Uterus (tissue), 4 donors: ENCODE measurements around the gene AP4S1. TPM values are rescaled to one million over a fixed set of nuclear protein-coding genes. Genes with fewer than 3 reads are reported as not detected.
"Not testable (repeated sequence)": the region's sequence is repeated elsewhere in the genome, so short reads cannot be mapped to it uniquely, and the experiment has no call there.

Source experiments
- DNase-seq, 2 donors: peaks; one replicate each; pipeline ENCODE4 v3.0.0-alpha.2; 2019 to 2020
- H3K27ac ChIP-seq, 2 donors: fragments of 200-600 bp; sonication (generic); 1 replicate in 1 of 2; 2 replicates in 1 of 2; pipeline ENCODE4 v1.5.1; 2016 to 2018
- H3K27me3 ChIP-seq, 2 donors: fragments of 200-600 bp; sonication (generic); one replicate each; pipeline ENCODE4 v1.5.1; 2018 to 2019; ENCODE audit warnings: control low read depth in 1 of 2
- H3K36me3 ChIP-seq, 2 donors: fragments of 200-600 bp; sonication (generic); one replicate each; pipeline ENCODE4 v1.5.1; 2019; ENCODE audit warnings: control low read depth in 1 of 2
- H3K4me1 ChIP-seq, 2 donors: fragments of 200-600 bp; sonication (generic); one replicate each; pipeline ENCODE4 v1.5.1; 2018 to 2019; ENCODE audit warnings: control low read depth in 1 of 2
- H3K4me3 ChIP-seq, 2 donors: fragments of 200-600 bp; sonication (generic); 1 replicate in 1 of 2; 2 replicates in 1 of 2; pipeline ENCODE4 v1.5.1; 2018 to 2019; ENCODE audit warnings: mild to moderate bottlenecking in 1 of 2
- H3K9me3 ChIP-seq, 2 donors: fragments of 200-600 bp; sonication (generic); one replicate each; pipeline ENCODE4 v1.5.1; 2019; ENCODE audit warnings: control low read depth in 1 of 2
- POLR2A ChIP-seq, 2 donors: fragments of 450-650 bp; IDR thresholded peaks; one replicate each; pipeline ENCODE4 v1.6.1; 2016; ENCODE audit warnings: antibody characterized with exemption in 2 of 2, mild to moderate bottlenecking in 1 of 2, moderate library complexity in 1 of 2
- intact Hi-C: fragments of 100-400 bp; cut with DNase I; formaldehyde crosslinking; loops from one replicate; pipeline ENCODE4 v1.15.1; 2023; ENCODE audit warnings: low total_unique reads
- total RNA-seq, 4 donors: library from RNA; depleted of rRNA in 3 of 4; stranded (reverse); fragments of >200 nt in 3 of 4; gene quantifications; one replicate each; pipeline versions ENCODE4 v1.1.0 to v1.2.4, GENCODE V29; 2014 to 2023
- TF ChIP-seq, protein P1 (sequence below), 4 experiments: fragments of 200-600 bp in 2 of 4; fragments of 450-650 bp in 2 of 4; sonication (generic) in 2 of 4; IDR thresholded peaks; one replicate each; pipeline ENCODE4 v1.5.1; 2016 to 2019; ENCODE audit warnings: antibody characterized with exemption in 4 of 4, mild to moderate bottlenecking in 2 of 4, moderate library complexity in 1 of 4
- donor health status: DM: yes; HTN: yes; CAD: no.

AP4S1 gene
- total RNA-seq, 4 donors from 2014 or later, result 2.3 to 30.4 (median 9.9) TPM

DNA sequence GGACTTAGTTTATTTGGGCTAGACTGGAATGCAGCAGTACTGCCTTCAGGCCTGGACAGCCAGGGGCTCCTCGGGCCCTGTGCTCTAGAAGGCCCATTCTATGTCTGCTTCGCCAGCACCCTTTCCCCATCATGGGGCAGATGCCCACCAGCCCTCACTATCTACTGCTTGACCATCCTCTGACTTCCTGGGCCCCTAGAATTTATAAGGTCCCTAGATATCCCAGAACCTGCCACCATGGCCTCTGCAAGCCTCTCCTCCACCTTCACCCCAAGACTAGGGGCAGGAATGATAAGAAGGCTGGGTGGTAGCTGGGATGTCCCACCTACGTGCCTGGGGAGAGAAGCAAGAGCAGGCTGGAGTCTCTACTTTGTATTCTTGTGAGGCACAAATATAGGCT, 59.6 kb downstream of the AP4S1 start:
- H3K4me1 ChIP-seq, result no peaks in the 10 kb centered on the region
- H3K36me3 ChIP-seq, result no peaks in the 10 kb centered on the region
- H3K27me3 ChIP-seq, result no peaks in the 10 kb centered on the region
- no peak for DNase-seq
- intact Hi-C loops, result no loop called here
- H3K4me3 ChIP-seq, result no peak overlapping the region
- no peaks in the 10 kb centered on the region for H3K9me3 ChIP-seq
- no peak for TF ChIP-seq POLR2A (IDR thresholded peaks at IDR 0.05)
- TF ChIP-seq, protein P1, sequence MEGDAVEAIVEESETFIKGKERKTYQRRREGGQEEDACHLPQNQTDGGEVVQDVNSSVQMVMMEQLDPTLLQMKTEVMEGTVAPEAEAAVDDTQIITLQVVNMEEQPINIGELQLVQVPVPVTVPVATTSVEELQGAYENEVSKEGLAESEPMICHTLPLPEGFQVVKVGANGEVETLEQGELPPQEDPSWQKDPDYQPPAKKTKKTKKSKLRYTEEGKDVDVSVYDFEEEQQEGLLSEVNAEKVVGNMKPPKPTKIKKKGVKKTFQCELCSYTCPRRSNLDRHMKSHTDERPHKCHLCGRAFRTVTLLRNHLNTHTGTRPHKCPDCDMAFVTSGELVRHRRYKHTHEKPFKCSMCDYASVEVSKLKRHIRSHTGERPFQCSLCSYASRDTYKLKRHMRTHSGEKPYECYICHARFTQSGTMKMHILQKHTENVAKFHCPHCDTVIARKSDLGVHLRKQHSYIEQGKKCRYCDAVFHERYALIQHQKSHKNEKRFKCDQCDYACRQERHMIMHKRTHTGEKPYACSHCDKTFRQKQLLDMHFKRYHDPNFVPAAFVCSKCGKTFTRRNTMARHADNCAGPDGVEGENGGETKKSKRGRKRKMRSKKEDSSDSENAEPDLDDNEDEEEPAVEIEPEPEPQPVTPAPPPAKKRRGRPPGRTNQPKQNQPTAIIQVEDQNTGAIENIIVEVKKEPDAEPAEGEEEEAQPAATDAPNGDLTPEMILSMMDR (IDR thresholded peaks at IDR 0.05), result no peak
- H3K27ac ChIP-seq, result no peak overlapping the region

DNA sequence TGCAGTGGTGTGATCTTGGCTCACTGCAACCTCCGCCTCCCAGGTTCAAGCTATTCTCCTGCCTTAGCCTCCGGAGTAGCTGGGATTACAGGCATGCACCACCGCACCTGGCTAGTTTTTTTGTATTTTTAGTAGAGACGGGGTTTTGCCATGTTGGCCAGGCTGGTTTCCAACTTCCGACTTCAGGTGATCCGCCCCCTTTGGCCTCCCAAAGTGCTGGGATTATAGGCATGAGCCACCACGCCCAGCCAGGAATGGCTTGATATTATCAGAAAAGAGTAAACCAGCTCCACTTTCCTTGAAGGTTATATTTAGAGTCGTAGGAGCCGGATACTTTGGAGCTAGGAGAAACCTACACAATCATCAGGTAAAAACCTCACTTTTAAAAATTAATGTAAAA, 61.0 kb downstream of the AP4S1 start:
- H3K4me3 ChIP-seq, H3K27ac ChIP-seq, H3K36me3 ChIP-seq, H3K4me1 ChIP-seq, DNase-seq, intact Hi-C loops, H3K9me3 ChIP-seq, H3K27me3 ChIP-seq: not testable (repeated sequence)

GRCh38 chr14:31090883-31091764, 65.7 kb downstream of the AP4S1 start:
- H3K9me3 ChIP-seq, result no peaks in the 10 kb centered on the region
- H3K4me1 ChIP-seq, result no peaks in the 10 kb centered on the region
- TF ChIP-seq, protein P1 (IDR thresholded peaks at IDR 0.05), result no peak
- no peak for TF ChIP-seq POLR2A (IDR thresholded peaks at IDR 0.05)
- no peaks in the 10 kb centered on the region for H3K36me3 ChIP-seq
- peak overlapping the region; percentile 62 to 72 for H3K27ac ChIP-seq
- intact Hi-C loops, result no loop called here
- no peak overlapping the region for H3K4me3 ChIP-seq
- no peaks in the 10 kb centered on the region for H3K27me3 ChIP-seq
- peak; percentile 21 to 50 for DNase-seq

DNA sequence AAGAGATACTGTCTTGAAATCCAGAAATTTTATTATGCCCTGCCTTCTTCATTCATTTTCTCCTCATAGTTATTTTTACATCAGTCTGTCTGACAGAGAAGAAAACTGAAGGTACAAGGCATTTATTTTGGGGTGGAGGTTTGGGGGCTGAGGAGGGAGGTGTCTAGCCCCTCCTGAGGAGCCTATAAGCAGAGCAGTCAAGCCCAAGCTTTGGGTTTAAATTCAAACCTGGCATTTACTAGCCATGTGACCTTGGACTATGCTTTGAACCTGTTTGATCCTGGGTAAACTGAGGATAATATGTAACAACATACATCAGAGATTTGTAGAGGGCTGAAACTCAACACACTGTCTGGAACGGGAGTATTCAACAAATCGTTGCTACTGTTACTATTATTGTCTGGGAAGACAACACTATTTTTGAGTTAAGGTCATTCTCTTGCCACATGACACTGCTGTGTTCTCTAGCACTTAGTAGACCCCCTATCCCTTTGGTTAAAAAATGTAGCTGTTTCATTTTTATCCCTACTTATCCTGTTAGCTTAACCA, 66.8 kb downstream of the AP4S1 start:
- DNase-seq, result no peak
- TF ChIP-seq, protein P1 (IDR thresholded peaks at IDR 0.05), result no peak
- TF ChIP-seq POLR2A (IDR thresholded peaks at IDR 0.05), result no peak
- intact Hi-C loops, result no loop called here
- Histone ChIP-seq H3K27ac (no peak overlapping the region), H3K9me3 (no peaks in the 10 kb centered on the region), H3K4me1 (no peaks in the 10 kb centered on the region), H3K36me3 (no peaks in the 10 kb centered on the region), H3K27me3 (no peaks in the 10 kb centered on the region), H3K4me3 (no peak overlapping the region)

GRCh38 chr14:31093884-31094839, 68.7 kb downstream of the AP4S1 start:
- intact Hi-C loops, result not testable (repeated sequence)

DNA sequence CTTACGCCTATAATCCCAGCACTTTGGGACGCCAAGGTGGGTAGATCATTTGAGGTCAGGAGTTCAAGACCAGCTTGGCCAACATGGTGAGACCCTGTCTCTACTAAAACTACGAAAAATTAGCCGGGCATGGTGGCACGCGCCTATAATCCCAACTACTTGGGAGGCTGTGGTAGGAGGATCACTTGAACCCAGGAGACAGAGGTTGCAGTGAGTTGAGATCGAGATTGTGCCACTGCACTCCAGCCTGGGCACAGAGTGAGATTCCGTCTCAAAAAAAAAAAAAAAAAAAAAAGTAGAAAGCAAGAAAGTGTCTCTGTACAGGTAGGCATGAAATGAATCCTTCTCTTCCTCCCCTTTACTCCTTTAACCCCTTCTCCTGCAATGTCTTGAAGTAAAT, 70.4 kb downstream of the AP4S1 start:
- DNase-seq, intact Hi-C loops: not testable (repeated sequence)

More at GRCh38 chr14:31093884-31094839, 68.7 kb downstream of the AP4S1 start:
- not testable (repeated sequence) for H3K4me1 ChIP-seq, H3K27ac ChIP-seq, DNase-seq, H3K4me3 ChIP-seq, H3K9me3 ChIP-seq, H3K36me3 ChIP-seq, H3K27me3 ChIP-seq

More for the DNA sequence above, 70.4 kb downstream of the AP4S1 start:
- not testable (repeated sequence) for H3K9me3 ChIP-seq, H3K4me1 ChIP-seq, H3K36me3 ChIP-seq, H3K4me3 ChIP-seq, H3K27ac ChIP-seq, H3K27me3 ChIP-seq
